CD1c-positive myeloid dendritic cell (primary cell): Measurements from ENCODE around the gene PPM1E.
"Not testable (repeated sequence)": the region's sequence is repeated elsewhere in the genome, so short reads cannot be mapped to it uniquely, and the experiment has no call there.

Source experiments
- DNase-seq: peaks from one replicate; pipeline ENCODE4 v3.0.0-alpha.2; 2016; ENCODE audit errors: extremely low spot score

PPM1E gene

DNA sequence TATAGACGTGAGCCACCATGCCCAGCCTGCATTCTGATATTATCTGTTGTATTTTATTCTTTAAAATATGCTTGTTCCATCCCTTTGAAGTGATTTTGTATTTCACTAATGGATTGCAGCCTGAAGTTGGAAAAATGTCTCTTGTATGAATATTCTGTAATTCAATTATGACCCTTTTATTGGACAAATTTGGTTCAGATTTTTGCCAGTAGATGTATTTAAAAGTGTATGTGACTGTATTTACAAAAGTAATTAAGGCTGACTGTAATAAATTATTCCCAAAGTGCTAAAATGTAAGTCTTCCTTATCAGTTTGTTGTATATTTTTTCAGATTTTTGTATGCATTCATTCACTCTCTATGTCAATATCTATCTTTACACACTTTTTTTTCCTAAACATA, 23.8 kb downstream of the PPM1E start:
- no peak for DNase-seq

DNA sequence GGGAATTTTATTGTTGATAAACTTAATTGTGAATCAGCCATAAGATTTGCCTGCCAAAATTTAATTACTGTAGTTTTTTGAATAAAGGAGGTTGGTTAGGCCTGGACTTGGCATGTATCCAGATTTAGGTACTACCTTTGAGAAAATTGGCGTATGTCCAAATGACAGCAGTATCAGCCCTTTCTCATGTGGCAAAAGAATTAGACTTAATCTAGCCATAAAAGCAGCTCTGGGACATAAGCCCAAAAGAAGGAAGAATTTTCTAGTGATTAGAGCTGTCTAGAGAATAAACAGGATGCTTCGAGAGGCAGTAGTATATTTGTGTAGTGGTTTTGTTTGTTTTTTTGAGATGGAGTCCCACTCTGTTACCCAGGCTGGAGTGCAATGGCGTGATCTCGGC, 27.7 kb downstream of the PPM1E start:
- no peak for DNase-seq

DNA sequence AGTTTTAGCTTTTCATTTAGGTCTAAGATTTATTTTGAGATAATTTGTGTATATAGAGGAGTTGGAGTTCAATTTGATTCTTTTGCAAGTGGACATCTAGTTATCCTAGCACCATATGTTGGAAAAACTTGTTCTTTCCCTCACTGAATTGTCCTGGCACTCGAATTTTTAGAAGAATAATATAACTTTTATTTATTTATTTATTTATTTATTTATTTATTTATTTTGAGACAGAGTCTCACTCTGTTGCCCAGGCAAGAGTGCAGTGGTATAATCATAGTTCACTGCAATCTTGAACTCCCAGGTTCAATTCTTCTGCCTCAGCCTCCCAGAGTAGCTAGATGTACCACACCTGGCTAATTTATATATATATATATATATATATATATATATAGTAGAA, 29.4 kb downstream of the PPM1E start:
- no peak for DNase-seq

DNA sequence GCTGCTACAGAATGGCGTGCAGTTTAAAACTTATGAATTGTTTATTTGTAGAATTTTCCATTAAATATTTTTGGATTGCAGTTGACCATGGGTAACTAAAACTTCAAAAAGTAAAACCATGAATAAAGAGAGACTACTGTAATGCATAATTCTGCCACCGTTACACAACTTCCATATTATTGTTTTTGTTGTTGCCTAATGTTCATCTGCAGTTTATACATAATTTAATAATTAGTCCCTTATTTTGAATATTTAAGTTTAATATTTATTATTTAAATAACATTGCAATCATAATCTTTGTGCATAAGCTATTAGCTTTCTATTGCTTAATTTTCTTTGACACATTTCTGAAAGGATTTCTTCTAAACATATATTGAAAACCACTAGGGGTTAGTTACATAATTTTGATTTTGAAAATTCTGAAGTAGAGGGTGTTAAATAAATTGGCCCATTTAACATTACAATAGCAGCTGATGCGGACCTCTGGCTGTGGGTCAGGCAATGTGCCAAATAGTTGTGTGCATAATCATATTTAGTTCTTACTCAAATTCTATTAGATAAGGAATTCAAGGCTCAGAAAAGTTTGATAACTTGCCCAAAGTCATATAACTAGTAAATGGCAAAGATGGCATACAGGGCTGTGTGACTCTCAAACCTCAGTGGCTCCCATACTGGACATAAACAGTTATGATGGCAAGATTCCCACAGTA, 31.1 kb downstream of the PPM1E start:
- no peak for DNase-seq

DNA sequence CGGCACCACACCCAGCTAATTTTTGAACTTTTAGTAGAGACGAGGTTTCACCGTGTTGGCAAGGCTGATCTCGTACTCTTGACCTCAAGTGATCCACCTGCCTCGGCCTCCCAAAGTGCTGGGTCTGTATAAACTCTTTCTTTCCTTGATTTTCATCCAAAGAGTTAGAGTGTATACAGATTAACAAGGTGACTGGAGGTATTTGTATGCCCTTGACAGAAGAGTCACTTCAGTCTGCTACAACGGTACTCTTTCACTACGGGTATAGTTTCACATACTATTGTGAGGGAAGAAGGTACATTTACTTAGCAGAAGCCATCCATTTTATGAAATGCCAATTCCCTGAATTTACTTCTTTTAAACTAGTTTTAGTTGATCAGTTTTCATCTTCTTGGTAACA, 32.5 kb downstream of the PPM1E start:
- no peak for DNase-seq

DNA sequence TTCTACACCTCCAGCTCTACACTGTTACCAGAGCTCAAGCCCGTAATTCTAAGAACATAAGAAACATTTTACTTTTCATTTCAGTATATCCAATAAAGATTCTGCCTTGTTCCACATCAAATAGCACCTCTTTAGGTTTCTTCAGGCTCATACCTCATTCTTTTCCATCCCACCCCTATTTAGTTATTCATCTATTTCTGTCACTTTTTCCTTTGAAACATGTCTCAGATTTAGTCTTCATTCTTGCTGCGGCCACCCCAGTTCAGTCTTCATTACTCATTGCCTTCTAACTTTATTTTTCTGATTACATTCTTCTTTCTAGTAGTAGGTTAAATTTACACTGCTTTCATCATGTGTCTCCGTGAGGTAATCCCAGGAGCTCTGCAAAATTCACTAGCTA, 33.5 kb downstream of the PPM1E start:
- DNase-seq = no peak

DNA sequence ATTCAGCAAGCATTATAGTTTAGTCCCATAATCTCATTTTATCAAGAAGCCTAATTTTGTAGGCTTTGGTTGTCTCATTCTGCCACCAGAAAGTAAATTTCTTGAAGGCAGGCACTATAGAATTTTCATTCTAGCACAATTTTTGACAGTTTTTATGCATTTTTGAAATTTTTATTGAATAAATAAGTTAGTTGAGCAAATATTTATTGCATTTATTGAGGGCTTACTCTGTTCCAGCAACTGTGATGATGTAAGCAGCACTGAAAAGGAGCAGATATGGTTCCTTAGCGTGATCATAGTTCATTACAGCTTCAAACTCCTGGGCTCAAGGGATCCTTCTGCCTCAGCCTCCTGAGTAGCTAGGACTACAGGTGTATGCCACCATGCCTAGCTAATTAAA, 34.2 kb downstream of the PPM1E start:
- DNase-seq = no peak

DNA sequence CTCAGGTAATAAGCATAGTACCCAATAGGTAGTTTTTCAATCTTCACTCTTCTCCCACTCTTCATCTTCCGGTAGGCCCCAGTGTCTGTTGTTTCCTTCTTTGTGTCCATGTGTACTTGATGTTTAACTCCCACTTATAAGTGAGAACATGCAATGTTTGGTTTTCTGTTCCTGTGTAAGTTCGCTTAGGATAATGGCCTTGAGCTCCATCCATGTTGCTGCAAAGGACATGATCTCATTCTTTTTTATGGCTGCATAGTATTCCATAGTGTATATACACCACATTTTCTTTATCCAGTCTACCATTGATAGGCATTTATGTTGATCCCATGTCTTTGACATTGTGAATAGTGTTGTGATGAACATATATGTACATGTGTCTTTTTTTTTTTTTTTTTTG, 38.9 kb downstream of the PPM1E start:
- DNase-seq = not testable (repeated sequence)

DNA sequence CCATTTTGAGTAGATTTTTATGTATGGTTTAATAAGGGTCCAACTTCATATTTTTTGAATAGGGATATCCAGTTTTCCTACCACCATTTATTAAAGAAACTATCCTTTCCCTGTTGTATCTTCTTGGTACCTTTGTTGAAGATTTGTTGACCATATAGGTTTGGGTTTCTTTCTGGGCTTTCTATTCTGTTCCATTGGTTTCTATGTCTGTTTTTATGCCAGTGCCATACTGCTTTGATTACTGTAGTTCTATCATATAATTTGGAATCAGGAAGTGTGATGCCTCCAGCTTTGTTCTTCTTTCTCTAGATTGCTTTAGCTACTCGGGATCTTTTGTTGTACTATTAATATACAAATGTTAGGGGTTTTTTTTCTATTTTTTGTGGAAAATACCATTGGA, 46.5 kb downstream of the PPM1E start:
- DNase-seq = no peak

DNA sequence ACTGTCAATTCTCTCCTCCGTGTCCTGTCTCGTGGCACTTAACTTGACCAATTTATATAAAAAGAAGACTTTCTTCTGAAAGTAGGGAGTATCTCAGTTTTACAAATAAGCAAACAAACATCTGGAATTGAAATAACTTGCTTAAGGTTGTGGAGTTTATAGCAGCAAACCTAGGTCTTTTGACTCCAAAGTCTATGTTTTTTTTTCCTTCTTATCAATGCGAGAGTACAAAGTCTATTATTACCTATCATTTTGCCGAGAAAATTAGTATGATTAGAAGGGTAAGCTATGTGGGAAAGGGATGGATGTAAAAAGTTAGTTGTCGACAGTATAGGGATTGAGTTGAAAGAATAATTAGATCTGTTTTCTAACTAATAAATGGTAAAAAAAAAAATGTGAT, 50.4 kb downstream of the PPM1E start:
- no peak for DNase-seq

DNA sequence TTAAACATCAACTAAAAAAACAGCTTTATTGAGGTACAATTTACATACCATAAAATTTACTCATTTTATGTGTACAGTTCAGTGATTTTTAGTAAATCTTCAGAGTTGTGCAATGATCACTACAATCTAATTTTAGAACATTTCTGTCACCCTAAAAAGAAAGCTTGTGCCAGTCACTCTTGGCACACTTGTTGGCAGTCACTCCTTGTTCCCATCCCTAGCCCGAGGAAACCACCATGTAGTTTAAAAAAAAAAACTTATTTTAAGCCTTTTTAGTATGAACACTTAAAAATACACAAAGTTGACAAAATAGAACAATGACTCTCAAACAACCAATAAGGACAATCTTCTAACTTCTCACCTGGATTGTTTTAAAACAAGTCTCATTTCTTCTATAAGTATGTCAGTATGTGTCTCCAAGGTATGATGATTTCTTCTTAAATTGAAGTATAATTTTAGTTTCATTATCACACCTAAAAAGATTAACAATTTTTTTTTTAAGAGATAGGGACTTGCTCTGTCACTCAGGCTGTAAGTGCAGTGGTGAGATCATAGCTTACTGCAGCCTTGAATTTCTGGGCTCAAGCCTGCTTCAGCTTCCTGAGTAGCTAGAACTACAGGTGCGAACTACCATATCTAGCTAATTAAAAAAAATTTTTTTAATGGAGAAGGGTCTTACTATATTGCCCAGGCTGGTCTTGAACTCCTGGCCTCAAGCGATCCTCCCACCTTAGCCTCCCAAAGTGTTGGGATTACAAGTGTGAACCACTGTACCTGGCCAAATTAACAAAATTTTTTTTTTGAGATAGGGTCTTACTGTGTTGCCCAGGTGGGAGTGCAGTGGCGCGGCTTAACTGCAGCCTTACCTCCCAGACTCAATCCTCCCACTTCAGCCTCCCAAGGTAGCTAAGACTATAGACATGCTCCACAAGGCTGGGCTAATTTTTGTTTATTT, 53.2 kb downstream of the PPM1E start:
- no peak for DNase-seq

DNA sequence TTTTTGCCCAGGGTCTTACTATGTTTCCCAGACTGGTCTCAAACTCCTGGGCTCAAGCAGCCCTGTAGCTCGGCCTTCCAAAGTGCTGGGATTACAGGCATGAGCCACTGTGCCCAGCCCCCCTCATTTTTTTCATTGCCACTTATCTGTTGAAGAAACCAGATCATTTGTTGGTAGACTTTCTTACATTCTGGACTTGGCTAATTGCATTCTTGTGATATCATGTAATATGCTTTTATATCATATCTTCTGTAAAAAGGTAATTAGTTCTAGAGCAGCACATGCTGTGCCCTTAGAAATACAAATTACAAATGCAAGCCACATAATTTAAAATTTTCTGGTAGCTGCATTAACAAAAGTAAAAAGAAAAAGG, 53.9 kb downstream of the PPM1E start:
- DNase-seq = no peak

DNA sequence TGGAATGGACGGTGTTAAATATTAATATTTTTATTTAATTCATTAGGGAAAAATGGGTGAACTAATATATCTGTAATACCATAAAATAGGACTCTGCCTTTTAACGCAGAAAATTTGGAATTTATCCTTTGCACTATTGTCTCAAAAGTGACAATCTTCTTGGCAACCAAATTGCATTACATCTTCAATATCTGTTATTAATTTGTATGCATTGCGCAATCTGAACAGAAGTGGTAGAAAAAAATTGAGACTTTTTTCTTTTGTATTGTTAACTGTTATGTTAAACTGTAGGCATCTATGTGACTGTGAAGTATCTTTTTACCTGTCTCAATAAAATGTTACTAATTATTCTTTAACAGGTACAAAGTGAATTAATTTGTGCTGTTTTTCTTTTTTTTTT, 55.6 kb downstream of the PPM1E start:
- DNase-seq = no peak

DNA sequence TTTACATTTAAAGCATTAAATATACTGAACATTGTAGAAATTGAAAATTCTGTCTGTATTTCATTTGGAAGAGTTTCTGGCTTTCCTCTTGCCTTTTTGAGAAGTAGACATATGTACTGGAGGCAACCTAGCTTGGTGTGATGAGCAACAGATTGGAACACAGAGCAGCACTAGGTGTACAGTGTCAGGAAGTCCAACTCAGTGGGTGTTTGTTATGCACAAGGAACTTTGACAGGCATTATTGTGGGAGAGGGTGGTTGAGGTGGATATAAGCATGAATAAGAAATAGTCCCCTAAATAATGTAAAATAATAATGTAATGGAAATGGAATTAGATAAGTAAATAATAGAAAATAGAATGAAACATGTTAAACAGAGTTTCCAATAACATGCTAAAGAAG, 58.1 kb downstream of the PPM1E start:
- no peak for DNase-seq

DNA sequence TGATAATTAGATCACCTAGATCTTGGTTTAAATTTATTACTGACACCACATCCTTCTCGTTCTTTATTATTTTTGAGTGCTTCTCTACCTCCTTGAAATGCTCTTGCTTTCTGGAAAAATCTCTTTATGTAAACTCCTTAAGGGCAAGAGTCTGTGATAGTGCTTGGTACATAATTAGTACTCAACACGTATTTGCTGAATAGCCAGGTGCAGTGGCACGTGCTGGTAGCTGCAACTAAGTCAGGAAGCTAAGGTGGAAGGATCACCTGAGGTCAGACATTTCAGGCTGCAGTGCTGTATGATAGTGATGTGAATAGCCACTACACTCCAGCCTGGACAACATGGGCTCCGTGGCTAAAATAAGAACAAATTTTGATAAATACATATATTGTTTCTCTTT, 63.0 kb downstream of the PPM1E start:
- DNase-seq = no peak

DNA sequence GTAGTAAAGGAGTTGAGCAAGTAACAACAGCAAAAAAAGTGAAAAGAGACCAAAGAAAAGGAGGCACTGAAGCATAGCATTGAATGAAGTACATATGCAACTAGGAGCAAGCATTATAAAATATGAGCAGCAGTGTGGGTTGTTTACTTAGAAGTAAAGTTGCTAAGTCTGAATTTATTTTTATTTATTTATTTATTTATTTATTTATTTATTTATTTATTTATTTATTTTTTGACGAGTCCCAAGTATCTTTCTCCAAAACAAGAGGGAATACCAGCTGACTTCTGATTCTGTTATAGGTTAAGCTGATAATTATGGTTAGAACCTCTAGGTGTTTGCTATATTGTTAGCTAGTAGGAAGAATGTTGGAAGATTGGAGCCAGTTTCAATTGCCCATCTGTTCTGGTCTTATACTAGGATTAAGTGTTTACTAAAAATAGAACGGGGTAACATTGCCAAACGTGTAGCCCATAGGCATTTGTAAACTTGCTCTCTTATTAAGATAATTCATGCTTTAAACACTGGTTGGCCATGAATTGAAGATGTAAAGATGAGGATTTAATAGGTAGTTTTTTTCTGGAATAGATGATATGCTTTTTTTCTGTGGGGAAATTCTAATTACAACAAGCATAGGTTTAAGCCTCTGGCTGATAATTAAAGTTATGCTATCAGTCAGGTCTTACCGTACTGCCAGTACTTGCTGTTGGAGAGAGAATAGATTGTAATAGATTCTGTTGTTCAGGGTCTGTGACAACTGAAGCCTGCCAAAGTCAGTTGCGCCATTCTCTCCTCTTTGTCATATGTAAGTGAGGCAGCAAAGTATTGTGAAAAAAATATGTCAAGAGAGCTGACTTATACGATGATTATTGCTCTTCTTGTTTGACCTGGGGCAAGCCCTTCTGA, 66.7 kb downstream of the PPM1E start:
- no peak for DNase-seq

DNA sequence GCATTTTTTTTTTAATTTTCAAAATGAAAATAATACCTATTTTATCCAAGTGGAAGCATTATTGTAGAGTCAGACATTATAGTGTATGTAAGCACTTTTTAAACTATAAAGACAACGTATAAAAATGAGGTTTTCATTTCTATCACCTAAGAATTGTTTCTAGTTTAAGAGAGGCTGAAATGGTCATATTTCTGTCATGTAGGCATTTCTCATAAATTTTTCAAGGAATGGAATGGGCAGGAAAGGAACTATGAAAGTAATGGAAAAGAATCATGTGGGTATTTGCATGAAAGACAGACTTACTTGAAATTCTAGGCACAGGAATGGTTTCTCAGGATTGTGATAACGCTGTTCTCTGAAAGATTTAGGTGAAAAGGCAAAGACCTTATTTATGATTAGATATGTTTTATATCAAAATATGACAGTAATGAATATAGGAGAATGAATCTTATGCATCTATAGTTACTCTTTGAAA, 67.4 kb downstream of the PPM1E start:
- no peak for DNase-seq

DNA sequence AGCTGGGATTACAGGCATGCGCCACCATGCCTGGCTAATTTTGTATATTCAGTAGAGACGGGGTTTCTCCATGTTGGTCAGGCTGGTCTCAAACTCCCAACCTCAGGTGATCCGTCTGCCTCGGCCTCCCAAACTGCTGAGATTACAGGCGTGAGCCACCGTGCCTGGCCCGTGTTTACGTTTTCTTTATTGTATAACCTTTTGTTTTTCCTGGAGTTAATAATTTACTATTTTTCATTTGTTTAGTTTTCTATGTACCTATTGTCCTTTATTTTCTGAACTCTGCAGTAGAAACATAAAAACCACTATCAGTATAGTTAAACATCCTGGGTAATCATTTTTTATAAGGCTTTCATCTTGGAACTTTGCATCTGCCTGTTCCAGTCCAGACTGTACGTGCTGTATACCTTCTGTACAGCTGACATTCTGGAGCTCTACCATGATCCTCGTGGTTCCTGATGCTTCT, 73.6 kb downstream of the PPM1E start:
- no peak for DNase-seq

DNA sequence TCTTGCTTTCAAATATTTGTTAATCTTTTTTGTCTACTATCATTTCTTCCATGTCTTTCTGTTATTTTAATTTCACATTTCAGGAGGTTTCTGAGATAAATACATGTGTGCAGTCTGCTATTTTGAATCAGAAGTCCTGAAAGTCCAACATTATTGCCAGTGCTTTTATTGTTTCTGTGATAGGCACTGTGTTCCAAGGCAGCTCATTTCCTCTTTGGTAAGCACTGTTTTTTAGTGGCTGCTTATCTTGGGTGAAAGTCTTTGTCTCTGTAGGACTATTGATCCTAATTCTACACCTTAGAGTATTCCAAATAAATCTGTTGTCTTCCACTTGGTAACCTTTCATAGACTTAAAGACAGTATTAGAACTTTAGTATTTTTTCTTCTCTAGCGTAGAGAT, 76.1 kb downstream of the PPM1E start:
- DNase-seq = no peak

DNA sequence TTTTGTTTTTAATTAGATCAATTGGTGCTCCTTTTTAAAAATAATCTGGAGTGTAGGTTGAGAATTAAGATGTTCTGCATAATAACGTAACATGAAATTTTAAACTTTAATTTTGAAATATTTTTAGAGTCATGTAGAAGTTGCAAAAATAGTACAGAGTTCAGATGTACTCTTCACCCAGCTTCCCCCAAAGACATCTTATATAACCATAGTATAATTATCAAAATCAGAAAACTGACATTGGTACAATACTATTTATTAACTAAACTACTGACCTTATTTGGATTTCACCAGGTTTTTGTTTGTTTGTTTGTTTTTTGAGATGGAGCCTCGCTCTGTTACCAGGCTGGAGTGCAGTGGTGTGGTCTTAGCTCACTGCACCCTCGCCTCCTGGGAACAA, 76.9 kb downstream of the PPM1E start:
- no peak for DNase-seq

DNA sequence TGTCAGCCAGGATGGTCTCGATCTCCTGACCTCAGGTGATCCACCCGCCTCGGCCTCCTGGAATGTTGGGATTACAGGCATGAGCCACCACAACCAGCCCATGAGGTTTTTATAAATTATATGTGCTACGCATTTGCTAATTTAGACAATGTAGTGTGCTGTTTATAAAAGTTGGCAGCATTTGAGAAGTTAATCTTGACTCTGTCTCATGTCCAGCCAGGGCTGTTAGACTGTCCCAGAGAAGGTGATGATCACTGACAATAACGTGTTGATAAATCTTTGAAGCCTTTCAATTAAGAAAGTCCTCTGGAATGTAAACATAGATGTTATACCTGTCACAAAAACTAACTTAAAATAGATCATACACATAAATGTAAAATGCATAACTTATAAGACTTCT, 82.0 kb downstream of the PPM1E start:
- DNase-seq = no peak
